Breast epithelium (tissue), 3 donors: Measurements from ENCODE around the gene CCDC169.

Source experiments
- POLR2A ChIP-seq: fragments of 450-650 bp; IDR thresholded peaks from one replicate; pipeline ENCODE4 v1.6.1; 2016; ENCODE audit warnings: antibody characterized with exemption, mild to moderate bottlenecking, moderate library complexity
- TF ChIP-seq, protein P1 (sequence below), 3 donors: fragments of 450-650 bp; IDR thresholded peaks; one replicate each; pipeline ENCODE4 v1.5.1; 2016 to 2017; ENCODE audit warnings: antibody characterized with exemption in 3 of 3, mild to moderate bottlenecking in 3 of 3, moderate library complexity in 3 of 3

DNA sequence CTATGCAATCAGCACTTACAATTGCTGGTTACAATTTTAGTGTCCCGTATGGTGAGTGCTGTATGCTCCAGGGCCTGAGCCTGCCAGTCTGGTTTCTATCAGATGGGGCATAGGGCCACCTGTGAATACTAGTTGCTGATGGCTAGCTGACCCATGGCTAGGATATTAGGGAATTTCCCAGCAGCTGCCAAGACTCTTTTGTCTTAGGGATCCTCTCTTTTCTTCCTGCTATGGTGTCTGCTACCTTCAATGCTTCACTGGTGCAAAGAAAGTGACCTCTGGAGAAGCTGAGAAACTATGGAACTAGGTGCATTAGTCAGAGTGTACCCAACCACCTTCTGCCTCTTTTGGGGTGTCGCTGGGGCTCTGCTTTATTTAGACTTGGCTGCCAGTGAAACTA is 11.6 kb downstream of the CCDC169 start:
- TF ChIP-seq, protein P1, sequence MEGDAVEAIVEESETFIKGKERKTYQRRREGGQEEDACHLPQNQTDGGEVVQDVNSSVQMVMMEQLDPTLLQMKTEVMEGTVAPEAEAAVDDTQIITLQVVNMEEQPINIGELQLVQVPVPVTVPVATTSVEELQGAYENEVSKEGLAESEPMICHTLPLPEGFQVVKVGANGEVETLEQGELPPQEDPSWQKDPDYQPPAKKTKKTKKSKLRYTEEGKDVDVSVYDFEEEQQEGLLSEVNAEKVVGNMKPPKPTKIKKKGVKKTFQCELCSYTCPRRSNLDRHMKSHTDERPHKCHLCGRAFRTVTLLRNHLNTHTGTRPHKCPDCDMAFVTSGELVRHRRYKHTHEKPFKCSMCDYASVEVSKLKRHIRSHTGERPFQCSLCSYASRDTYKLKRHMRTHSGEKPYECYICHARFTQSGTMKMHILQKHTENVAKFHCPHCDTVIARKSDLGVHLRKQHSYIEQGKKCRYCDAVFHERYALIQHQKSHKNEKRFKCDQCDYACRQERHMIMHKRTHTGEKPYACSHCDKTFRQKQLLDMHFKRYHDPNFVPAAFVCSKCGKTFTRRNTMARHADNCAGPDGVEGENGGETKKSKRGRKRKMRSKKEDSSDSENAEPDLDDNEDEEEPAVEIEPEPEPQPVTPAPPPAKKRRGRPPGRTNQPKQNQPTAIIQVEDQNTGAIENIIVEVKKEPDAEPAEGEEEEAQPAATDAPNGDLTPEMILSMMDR (IDR thresholded peaks at IDR 0.05) = no peak
- no peak for TF ChIP-seq POLR2A
